HG03196 (cell line): Measurements from ENCODE around the gene WDPCP.
"Not testable (repeated sequence)": the region's sequence is repeated elsewhere in the genome, so short reads cannot be mapped to it uniquely, and the experiment has no call there.

Experiments used
- ATAC-seq: cut with Tn5 transposase; IDR thresholded peaks from one replicate; pipeline ENCODE4 v1.9.1; 2021; ENCODE audit not compliant: unreplicated experiment

WDPCP gene

DNA sequence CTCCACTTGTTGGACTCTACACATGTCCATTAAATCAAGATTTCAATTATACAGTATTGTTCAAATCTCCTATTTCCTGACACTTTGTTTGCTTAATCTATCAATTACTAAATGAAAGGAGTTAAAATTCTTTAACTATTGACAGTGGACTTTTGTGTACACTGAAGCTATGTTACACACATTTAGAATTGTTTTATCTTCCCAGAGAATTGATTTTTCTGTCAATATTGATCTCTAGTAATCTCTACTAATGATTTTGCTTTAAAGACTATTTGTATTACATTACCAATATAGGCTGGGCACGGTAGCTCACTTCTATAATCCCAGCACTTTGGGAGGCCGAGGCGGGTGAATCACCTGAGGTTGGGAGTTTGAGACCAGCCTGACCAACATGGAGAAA, 215.7 kb downstream of the WDPCP start:
- ATAC-seq: no peak

DNA sequence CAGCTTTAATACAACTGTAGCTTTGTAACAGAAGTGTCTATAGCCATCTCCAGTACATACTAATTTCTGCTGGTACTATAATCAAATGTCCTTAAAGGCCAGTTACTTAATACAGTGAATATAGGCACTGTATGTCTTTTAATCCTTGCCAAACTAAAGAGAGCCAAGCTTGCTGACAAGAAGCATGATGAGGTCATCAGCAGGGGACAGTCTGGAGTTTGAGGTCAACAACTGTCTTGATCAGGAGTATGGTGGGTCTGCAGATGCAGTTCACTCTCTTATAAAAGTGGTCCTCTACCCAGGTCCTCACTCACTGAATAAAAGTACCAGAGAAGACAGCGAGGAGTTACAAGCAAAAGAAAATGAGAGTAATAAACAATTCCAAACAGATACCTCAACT, 219.1 kb downstream of the WDPCP start:
- ATAC-seq: no peak

- no peak for ATAC-seq
Observed at GRCh38 chr2:63364866-63365265, 223.4 kb downstream of the WDPCP start.

GRCh38 chr2:63357722-63358121, 230.6 kb downstream of the WDPCP start:
- ATAC-seq: not testable (repeated sequence)

DNA sequence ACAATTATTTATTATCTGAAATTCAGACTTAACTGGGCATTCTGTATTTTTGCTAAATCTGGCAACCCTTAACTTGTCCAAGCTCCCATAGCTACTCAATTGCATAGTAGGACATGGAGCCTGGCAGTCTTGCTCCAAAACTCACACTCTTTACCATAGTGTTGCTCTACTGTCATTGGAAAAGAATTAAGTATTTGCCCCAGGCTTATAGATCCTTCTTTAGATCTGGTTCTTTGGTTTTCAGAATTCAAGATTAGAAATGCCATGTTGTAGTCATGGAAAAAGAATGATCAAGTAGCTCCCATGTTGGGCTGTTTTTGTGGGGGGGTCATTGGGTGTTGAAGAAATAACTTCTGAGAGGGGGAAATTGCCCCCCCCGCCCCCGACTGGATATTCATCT, 240.9 kb downstream of the WDPCP start:
- no peak for ATAC-seq

DNA sequence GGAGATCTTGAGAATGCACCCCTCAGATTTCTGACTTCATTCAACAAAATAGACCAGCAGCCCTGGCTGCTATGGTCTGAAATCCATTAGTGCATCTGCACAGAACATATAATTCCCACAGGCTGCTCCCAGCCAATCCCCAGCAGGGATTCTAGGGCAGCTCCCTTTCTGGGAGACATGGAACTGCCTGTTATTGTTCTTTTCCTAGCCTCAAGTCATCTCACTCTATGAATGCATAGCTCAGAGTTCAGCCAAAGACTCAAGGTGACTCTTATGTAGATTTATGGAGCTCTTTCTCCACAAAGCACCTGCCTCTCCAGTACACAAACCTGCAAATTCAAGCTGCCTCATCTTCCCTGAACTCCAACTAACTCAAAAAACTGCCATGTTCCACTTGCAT, 241.9 kb downstream of the WDPCP start:
- ATAC-seq: no peak

DNA sequence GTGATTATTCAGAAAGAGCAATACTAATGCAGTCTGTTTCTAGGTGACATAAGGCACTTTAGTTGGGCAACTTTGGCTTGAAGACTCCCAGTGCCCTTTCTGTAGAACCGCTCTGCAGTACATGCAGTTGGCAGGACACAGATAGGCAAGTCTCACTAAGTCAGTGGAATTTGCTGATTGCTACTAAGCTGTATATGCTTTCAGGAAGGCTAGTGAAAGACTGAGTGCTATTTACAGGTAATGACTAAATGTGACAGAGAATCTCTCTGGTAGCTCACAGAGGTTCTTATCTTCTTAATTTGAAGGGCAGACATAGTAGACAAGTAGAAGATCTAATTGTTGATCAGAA, 243.0 kb downstream of the WDPCP start:
- ATAC-seq: no peak

DNA sequence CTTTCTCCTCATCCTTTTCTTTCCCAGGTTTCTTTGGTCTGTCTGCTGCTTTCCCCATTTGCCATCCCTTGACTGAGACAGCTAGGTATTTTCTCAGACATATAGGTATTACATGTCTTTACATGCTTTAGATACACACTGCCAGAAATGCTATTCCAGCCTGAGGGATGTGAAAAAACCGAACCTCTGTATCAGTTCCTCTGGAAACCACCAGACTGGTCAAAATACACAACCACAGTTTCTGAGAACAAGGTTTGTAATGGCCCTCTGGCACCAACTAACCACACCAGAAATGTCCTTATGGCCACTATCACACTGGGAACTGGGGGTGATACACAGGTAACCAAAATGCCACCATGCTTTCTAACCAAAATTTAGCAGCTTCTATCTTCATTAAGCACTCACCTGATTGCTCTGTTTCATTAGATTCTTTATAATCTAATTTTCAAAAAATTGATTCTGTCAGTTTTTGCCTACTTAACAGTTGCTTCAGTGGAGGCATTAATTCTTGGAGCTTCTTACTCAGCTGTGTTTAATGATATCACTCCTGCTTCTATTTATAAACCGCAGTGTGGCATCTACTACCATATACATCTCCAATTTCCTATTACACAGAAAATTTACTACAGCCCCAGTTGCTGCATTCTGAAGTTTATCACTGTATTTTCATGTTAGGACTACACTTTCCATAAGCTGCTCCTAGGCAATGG, 243.5 kb downstream of the WDPCP start:
- ATAC-seq: no peak

DNA sequence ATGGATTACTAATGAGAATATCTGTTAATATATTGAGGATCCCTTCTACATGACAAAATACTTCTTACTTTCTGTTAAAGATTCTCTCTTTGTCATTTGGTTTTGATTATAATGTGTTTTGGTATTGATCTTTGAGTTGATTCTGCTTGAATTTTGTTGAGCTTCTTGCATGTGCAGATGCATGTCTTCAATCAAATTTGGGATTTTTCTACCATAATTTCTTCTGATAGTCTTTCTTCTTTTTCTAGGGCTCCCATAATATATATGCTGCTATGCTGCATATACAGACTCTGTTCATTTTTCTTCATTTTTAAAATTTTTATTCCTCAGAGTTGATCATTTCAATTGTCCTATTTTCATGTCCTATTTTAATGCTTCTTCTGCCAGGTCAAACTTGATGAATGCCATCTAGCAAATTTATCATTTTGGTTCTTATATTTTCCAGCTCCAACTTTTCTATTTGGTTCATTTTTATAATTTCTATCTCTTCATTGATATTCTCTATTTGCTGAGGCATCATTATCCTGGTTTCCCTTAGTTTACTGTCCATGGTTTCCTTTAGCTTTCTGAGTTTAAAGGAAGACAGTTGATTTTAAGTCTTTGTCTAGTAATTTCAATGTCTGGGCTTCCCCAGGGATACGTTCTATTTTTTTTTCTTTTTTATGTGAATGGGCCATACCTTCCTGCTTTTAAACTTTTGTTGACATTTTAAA, 244.7 kb downstream of the WDPCP start:
- ATAC-seq: no peak

DNA sequence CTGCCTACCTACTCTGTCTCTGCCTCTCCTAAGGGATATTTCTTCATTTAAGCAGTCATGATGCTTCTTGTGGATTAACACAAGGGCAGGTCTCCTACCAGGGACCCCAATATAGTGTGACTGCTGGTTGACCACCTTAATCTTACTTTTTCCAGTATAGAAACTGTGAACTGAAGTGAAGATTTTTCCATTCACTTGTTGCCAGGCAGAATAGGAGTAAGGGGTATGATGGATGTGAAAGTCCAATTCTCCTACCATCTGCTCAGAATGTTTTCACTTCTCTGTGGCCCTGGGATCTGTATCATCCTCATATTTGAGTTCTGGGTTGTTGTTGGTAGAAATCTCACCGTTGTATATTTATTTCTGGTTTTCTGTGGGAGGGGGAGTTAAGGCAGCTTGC, 247.8 kb downstream of the WDPCP start:
- no peak for ATAC-seq

DNA sequence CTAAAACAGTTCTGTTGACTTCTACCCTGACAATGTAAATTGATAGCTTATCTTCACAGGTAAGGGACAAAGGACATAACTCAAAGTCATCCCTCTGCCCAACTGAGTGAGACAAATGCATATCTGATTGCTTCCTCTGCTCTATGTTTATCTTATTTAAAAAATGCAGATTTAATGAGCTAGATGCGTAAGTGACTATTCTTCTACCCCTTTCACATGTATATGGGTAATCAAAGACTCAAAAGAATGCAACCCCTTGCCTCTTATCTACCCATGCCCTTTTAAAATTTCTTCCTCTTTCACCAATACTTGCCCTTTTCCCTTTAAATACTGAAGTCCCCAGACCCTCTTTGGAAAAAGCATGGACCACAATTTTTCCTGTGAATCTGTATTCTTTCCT, 253.4 kb downstream of the WDPCP start:
- ATAC-seq: no peak

DNA sequence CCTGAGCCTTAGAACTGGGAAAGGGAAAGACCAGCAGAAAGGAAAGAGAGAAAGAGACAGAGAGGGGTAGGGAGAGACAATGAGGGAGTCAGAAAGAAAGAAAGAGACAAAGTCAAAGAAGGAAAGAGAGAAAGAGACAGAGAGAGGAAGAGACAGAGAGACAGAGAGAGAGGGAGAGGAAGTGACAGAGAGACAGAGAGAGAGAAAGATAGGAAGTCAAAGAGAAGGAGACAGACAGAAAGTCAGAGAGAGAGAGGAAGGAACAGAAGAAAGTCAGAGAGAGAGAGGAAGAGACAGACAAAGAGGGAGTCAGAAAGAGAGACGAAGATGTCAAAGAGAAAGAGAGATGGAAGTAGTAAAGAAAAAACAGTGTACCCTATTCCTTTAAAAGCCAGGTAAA, 261.8 kb downstream of the WDPCP start:
- no peak for ATAC-seq

GRCh38 chr2:63323662-63324061, 264.6 kb downstream of the WDPCP start:
- ATAC-seq: not testable (repeated sequence)

- not testable (repeated sequence) for ATAC-seq
Observed at GRCh38 chr2:63321973-63322372, 266.3 kb downstream of the WDPCP start.

GRCh38 chr2:63320669-63321068, 267.6 kb downstream of the WDPCP start:
- no peak for ATAC-seq

- no peak for ATAC-seq
Observed at GRCh38 chr2:63310614-63311013, 277.7 kb downstream of the WDPCP start.

- no peak for ATAC-seq
Observed at GRCh38 chr2:63301481-63301880, 286.8 kb downstream of the WDPCP start.

GRCh38 chr2:63300835-63301234, 287.4 kb downstream of the WDPCP start:
- ATAC-seq: no peak

- no peak for ATAC-seq
Observed at GRCh38 chr2:63287956-63288355, 300.3 kb downstream of the WDPCP start.

- ATAC-seq: not testable (repeated sequence)
Observed at GRCh38 chr2:63286520-63286919, 301.8 kb downstream of the WDPCP start.

DNA sequence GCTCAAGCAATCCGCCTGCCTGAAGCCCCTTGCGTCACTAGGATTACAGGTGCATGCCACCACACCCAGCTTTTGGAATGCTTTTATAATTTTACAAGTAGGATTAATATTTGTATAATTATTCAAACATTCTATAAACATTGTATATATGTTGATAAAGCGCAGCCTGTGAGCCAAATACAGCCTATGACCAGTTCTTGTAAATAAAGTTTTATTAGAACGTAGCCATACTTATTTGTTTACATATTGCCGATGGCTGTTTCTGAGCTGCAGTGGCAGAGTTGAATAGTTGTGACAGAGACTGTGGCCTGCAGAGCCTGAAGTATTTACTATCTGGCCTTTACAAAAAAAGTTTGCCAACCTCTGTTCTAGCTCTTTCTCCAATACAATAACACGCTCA, 305.0 kb downstream of the WDPCP start:
- ATAC-seq: no peak

DNA sequence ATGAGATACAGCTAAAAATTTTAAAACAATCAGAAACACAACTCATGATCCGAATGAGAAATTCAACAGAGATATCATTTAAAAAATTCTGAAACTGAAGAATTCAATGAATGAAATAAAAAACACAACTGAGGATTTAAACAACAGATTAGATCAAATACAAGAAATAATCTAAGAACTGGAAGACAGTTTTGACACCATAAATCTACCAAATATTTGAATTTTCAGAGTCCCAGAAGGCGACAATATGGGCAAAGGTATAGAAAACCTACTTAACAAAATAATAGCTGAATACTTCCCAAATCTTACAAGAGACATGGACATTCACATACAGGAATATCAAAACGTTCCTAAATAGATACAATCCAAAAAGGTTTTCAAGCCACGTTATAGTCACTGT, 315.7 kb downstream of the WDPCP start:
- no peak for ATAC-seq

DNA sequence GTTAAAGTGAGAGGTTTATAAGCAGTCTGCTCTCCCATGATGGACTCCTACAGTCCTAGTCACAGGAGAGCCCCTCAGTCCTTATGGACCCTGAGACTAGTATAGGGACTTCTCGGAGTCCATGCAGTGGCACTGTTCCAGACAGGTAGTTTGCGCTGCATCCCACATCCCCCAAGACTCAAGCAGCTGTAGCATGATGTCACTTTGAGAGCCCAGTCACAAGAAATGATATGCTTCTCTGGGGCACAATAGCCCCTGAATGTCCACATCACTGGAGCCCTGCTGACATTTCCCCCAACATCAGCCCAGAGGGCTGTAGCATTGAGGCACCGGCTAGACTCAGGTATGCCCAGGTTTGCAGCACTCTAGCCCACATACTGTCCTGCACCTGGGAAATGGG, 317.6 kb downstream of the WDPCP start:
- no peak for ATAC-seq
